Subcutaneous preadipocyte (primary cell): Measurements from ENCODE around the gene PGLYRP2. TPM values are rescaled to one million over a fixed set of nuclear protein-coding genes. Genes with fewer than 3 reads are reported as not detected.

ENCODE experiments used
- small RNA-seq: library from RNA; depleted of rRNA; stranded (forward); fragments of <200 nt; gene quantifications from one replicate; pipeline ENCODE3, GENCODE V24; 2012
- total RNA-seq: library from RNA; depleted of rRNA; stranded (reverse); fragments of >200 nt; gene quantifications from 2 replicates; pipeline ENCODE4 v1.2.3, GENCODE V29; 2012

PGLYRP2 gene, protein sequence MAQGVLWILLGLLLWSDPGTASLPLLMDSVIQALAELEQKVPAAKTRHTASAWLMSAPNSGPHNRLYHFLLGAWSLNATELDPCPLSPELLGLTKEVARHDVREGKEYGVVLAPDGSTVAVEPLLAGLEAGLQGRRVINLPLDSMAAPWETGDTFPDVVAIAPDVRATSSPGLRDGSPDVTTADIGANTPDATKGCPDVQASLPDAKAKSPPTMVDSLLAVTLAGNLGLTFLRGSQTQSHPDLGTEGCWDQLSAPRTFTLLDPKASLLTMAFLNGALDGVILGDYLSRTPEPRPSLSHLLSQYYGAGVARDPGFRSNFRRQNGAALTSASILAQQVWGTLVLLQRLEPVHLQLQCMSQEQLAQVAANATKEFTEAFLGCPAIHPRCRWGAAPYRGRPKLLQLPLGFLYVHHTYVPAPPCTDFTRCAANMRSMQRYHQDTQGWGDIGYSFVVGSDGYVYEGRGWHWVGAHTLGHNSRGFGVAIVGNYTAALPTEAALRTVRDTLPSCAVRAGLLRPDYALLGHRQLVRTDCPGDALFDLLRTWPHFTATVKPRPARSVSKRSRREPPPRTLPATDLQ
- total RNA-seq = not detected in 2 replicates

GRCh38 chr19:15479391-15480345 is at the start of gene PGLYRP2:
PGLYRP2 (minus strand) TSS chr19:15479501; CDS start chr19:15479371, 130 bp downstream.

DNA sequence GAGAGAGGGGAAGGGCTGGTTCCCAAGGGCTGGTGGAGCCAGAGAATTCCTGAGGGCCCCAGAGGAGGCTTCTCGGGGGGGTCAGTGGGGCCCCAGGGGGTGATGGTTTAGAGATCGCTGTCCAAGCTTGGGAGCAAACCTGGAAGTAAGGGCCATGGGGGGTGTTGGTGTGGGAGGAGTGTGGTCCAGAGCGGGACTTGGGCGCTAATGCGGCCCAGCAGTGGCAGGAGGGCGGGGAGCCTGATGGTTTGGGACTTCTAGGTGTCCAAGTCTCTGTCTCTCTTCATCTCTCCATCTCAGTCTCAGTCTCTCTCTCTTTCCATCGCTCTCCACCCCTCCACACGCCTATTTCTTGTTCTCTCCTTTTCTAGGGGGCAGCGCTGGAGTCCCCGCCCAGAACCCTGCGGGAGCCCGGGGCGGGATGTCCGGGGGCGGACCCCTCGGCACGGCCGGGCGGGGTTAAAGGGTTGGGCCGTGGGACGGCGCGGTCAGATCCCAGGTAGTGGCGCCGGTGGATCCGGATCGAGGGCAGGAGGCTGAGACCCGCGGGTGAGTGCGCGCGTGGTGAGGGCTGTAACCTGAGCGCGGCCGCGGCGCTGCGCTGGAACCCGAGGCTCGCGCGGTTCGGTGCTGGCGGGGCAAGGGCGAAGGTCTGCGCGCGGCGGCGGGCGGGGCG is 28.9 kb upstream of the PGLYRP2 start, which contains the start of gene CYP4F22:
TSS of gene CYP4F22 (plus strand) at position 491 of the 676 bp plus-strand sequence. CDS start 16,812 bp downstream, outside the sequence.

DNA sequence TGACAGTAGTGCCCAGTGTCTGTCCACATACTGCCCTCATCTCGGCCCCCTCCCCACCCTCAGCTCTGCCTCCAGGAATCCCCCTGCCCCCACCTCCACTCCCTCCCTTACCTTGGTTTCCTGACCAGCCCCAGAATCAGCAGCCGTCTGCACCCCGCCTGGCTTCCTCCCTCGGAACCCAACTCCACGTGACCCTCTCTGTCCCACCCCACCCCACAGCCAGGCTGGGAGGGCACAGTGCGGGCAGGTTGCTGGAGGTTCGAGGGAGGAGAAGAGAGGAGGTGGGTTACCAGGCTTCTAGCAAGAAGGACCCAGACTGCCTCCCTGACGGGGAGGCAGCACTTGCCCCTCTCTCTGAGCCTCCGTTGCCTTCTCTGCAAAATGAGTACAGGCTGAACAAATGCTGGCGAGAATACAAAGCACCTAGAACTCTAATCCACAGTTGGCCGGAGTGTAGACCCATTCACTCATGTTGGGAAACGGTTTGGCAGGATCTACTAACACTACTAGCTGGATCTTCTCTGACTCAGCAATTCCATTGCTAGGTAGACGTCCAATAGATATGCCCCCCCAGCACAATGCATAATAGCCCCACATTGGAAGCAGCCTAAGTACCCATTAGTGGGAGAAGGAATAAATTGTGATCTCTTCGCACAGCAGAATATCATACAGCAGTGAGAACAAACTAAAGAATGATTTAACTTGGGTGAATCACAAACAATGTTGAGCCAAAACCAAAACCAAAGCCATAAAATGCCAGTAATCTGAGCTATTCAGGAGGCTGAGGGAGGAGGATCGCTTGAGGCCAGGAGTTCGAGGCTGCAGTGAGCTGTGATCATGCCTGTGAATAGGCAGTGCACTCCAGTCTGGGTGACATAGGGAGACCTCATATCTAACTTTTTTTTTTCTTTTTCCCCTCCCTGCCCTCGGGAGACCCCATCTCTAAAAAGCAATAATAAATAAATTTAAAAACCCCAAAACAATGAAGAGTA is 14.6 kb downstream of the PGLYRP2 start, which contains the start of gene RASAL3:
TSS of gene RASAL3 (minus strand) at position 151 of the 992 bp plus-strand sequence. CDS start 186 bp downstream, outside the sequence.

GRCh38 chr19:15449620-15450527 is 29.4 kb downstream of the PGLYRP2 start, which contains the start of gene WIZ:
WIZ (minus strand) TSS chr19:15449956; CDS start chr19:15448307, 1,649 bp downstream.

Small RNAs within 50 kb of the gene (small RNA-seq; reads per million reads assigned to genes)
- gene MIR1470 = not detected

Other genes with a start within 250 kb of the PGLYRP2 start
- under 0.01 TPM in 1 of 2 replicates, not detected in the other for gene EPHX3, start 247.1 kb downstream of the PGLYRP2 start, total RNA-seq
- gene BRD4, start 147.0 kb downstream of the PGLYRP2 start, total RNA-seq = 17.6 and 21.9 TPM in 2 replicates
- 17.6 and 23.3 TPM in 2 replicates for gene AKAP8, start 99.7 kb downstream of the PGLYRP2 start, total RNA-seq
- 51.8 and 58.8 TPM in 2 replicates for gene AKAP8L, start 60.5 kb downstream of the PGLYRP2 start, total RNA-seq
- gene WIZ, start 29.5 kb downstream of the PGLYRP2 start, total RNA-seq = 10.2 and 10.7 TPM in 2 replicates
- gene RASAL3, start 15.0 kb downstream of the PGLYRP2 start, total RNA-seq = not detected in 2 replicates
- gene CYP4F22, start 29.0 kb upstream of the PGLYRP2 start, total RNA-seq = not detected in 2 replicates
- not detected in 2 replicates for gene CYP4F8, start 135.7 kb upstream of the PGLYRP2 start, total RNA-seq
- gene CYP4F3, start 161.4 kb upstream of the PGLYRP2 start, total RNA-seq = not detected in 2 replicates
- gene CYP4F12, start 193.6 kb upstream of the PGLYRP2 start, total RNA-seq = 0.39 and 2.6 TPM in 2 replicates
- gene OR10H2, start 248.5 kb upstream of the PGLYRP2 start, total RNA-seq = not detected in 2 replicates